Testis (tissue), 3 donors: ENCODE results near the gene DENND10. TPM values are rescaled to one million over a fixed set of nuclear protein-coding genes. Genes with fewer than 3 reads are reported as not detected.

Source experiments
- DNase-seq: peaks from one replicate; pipeline ENCODE4 v3.0.0-alpha.2; 2019
- H3K27ac ChIP-seq, 2 donors: fragments of 200-600 bp; sonication (generic); one replicate each; pipeline ENCODE4 v1.5.1; 2019
- H3K27me3 ChIP-seq: fragments of 200-600 bp; sonication (generic); one replicate; pipeline ENCODE4 v1.5.1; 2019
- H3K36me3 ChIP-seq: fragments of 200-600 bp; sonication (generic); one replicate; pipeline ENCODE4 v1.5.1; 2017; ENCODE audit warnings: low read depth; ENCODE audit errors: missing control alignments
- H3K4me1 ChIP-seq: fragments of 200-600 bp; sonication (generic); one replicate; pipeline ENCODE4 v1.5.1; 2019
- H3K4me3 ChIP-seq, 2 donors: fragments of 200-600 bp; sonication (generic); one replicate each; pipeline ENCODE4 v1.5.1; 2017 to 2019
- H3K9me3 ChIP-seq: fragments of 200-600 bp; sonication (generic); one replicate; pipeline ENCODE4 v1.5.1; 2017
- POLR2A ChIP-seq: fragments of 450-650 bp; IDR thresholded peaks from one replicate; pipeline ENCODE4 v1.6.1; 2017; ENCODE audit warnings: antibody characterized with exemption, mild to moderate bottlenecking, moderate library complexity
- WGBS, 2 donors: methylation state at CpG; one replicate each; pipeline ENCODE4 v1.1.5; 2018; 5-methylcytosine and 5-hydroxymethylcytosine counted together
- intact Hi-C: fragments of 100-400 bp; cut with DNase I; formaldehyde crosslinking; loops from one replicate; pipeline ENCODE4 v1.15.1; 2023; ENCODE audit warnings: low total_unique reads
- polyA plus RNA-seq: library from polyadenylated mRNA; stranded (reverse); fragments of 350-450 nt; fragmentation: Illumina TruSeq; extraction: RNeasy Lipid Tissue Mini Kit (QIAGEN cat#74804); gene quantifications from one replicate; pipeline ENCODE4 v1.2.3, GENCODE V29; 2014; ENCODE audit warnings: low read depth, low replicate concordance; ENCODE audit not compliant: insufficient read depth
- total RNA-seq, 2 donors: library from RNA; depleted of rRNA; stranded (reverse); fragments of >200 nt; gene quantifications; one replicate each; pipeline ENCODE4 v1.2.3, GENCODE V29; 2016
- TF ChIP-seq, protein P1 (sequence below), 3 experiments: fragments of 450-650 bp in 2 of 3; fragments of 200-600 bp in 1 of 3; sonication (generic) in 1 of 3; IDR thresholded peaks; one replicate each; pipeline ENCODE4 v1.5.1; 2016 to 2019; ENCODE audit warnings: antibody characterized with exemption in 3 of 3, mild to moderate bottlenecking in 2 of 3, moderate library complexity in 1 of 3

DENND10 gene
- total and polyA plus RNA-seq, 3 donors from 2014 or later = 18.9 to 29.6 (median 27.3) TPM

DNA sequence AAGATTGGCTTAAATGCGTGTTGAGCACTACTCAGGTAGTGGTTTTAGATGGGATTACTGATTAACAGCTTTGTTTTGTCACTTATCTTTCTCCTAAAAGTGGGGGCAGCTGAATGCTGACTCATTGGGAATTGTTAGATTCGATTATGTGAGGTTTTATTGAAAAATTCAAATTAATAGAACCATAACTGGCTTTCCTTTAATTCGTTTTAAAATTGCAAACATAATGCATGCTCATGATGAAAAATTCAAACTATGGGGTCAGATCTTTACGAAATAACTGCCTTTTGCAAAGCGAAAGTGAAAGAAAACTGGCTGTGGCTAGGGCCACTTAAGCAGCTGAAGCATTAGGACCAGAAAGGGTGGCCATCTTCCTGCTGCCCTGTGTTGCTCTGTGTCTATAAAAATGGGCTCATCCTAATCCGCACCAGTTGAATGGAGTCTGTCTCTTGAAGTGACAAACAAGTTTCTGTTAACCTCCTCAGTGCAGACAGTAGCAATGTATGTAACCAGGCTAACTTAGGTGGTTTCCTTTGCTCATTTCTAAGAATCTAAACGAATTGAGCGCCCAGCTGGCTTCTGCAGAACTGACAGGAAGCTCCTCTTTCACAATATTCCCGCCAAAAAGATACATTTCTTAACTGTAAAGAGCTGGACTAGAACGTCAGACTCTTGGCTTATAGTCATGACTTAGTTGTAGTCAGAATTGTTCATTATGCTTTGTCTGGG lies 27.8 kb downstream of the DENND10 start:
- Histone ChIP-seq H3K9me3 (no peaks in the 10 kb centered on the region), H3K36me3 (no peaks in the 10 kb centered on the region), H3K4me1 (no peaks in the 10 kb centered on the region), H3K27ac (no peak overlapping the region), H3K4me3 (no peak overlapping the region), H3K27me3 (no peaks in the 10 kb centered on the region)
- no peak for DNase-seq
- no peak for TF ChIP-seq POLR2A
- TF ChIP-seq, protein P1, sequence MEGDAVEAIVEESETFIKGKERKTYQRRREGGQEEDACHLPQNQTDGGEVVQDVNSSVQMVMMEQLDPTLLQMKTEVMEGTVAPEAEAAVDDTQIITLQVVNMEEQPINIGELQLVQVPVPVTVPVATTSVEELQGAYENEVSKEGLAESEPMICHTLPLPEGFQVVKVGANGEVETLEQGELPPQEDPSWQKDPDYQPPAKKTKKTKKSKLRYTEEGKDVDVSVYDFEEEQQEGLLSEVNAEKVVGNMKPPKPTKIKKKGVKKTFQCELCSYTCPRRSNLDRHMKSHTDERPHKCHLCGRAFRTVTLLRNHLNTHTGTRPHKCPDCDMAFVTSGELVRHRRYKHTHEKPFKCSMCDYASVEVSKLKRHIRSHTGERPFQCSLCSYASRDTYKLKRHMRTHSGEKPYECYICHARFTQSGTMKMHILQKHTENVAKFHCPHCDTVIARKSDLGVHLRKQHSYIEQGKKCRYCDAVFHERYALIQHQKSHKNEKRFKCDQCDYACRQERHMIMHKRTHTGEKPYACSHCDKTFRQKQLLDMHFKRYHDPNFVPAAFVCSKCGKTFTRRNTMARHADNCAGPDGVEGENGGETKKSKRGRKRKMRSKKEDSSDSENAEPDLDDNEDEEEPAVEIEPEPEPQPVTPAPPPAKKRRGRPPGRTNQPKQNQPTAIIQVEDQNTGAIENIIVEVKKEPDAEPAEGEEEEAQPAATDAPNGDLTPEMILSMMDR (IDR thresholded peaks at IDR 0.05) = no peak
- intact Hi-C loops = no loop called here
- 65 to 68% methylated on average over 10 of the region's 10 CpGs for WGBS, 2 donors

- TF ChIP-seq, protein P1 (IDR thresholded peaks at IDR 0.05) = no peak
- DNase-seq = no peak
- Histone ChIP-seq H3K36me3 (no peaks in the 10 kb centered on the region), H3K4me1 (no peaks in the 10 kb centered on the region), H3K27me3 (no peaks in the 10 kb centered on the region), H3K4me3 (no peak overlapping the region), H3K27ac (no peak overlapping the region), H3K9me3 (no peaks in the 10 kb centered on the region)
- intact Hi-C loops = no loop called here
- 84 to 85% methylated on average over 11 to 14 of the region's 14 CpGs for WGBS, 2 donors
These were observed 28.8 kb downstream of the DENND10 start for GRCh38 chr10:119132521-119133345.

DNA sequence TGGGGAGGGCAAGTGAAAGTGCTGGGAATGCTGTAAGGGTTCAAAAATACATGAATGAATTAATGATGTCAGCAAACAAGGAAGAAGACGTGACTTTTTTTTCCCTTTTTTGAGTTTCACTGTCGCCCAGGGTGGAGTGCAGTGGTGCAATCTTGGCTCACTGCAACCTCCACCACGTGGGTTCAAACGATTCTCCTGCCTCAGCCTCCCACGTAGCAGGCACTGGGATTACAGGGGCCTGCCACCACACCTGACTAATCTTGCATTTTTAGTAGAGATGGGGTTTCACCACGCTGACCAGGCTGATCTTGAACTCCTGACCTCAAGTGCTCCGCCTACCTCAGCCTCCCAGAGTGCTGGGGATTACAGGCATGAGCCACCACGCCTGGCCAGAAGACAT lies 30.0 kb downstream of the DENND10 start:
- WGBS, 2 donors = 84 to 88% methylated on average over 8 of the region's 8 CpGs
- Histone ChIP-seq H3K9me3 (no peaks in the 10 kb centered on the region), H3K4me3 (no peak overlapping the region), H3K4me1 (no peaks in the 10 kb centered on the region), H3K27ac (no peak overlapping the region), H3K36me3 (no peaks in the 10 kb centered on the region), H3K27me3 (no peaks in the 10 kb centered on the region)
- DNase-seq = no peak
- intact Hi-C loops = no loop called here
- no peak for TF ChIP-seq POLR2A
- TF ChIP-seq, protein P1 (IDR thresholded peaks at IDR 0.05) = no peak

DNA sequence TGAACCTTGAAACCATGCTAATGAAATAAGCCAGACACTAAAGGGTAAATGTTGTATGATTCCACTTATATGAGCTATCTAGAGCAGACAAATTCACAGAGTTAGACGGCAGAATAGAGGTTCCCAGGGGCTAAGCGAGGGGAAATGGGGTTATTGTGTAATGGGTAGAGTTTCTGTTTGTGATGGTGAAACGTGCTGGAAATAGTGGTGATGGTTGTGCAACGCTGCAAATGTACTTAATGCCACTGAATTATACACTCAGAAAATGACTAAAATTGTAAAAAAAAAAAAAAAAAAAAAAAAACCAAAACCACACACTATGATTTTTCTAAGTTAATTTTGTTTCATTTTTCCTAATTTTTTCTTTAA lies 31.6 kb downstream of the DENND10 start:
- WGBS, 2 donors = 79 to 82% methylated on average over 4 of the region's 4 CpGs
- intact Hi-C loops = no loop called here
- Histone ChIP-seq H3K4me3 (no peak overlapping the region), H3K4me1 (no peaks in the 10 kb centered on the region), H3K9me3 (no peaks in the 10 kb centered on the region), H3K36me3 (no peaks in the 10 kb centered on the region), H3K27me3 (no peaks in the 10 kb centered on the region), H3K27ac (no peak overlapping the region)
- TF ChIP-seq, protein P1 (IDR thresholded peaks at IDR 0.05) = no peak
- no peak for TF ChIP-seq POLR2A
- DNase-seq = no peak
